Measurements from ENCODE around the gene ALPK1. TPM values are rescaled to one million over a fixed set of nuclear protein-coding genes. Genes with fewer than 3 reads are reported as not detected.

ALPK1 gene
- polyA plus RNA-seq, 1 donor from 2014 or later = 0.10 TPM

DNA sequence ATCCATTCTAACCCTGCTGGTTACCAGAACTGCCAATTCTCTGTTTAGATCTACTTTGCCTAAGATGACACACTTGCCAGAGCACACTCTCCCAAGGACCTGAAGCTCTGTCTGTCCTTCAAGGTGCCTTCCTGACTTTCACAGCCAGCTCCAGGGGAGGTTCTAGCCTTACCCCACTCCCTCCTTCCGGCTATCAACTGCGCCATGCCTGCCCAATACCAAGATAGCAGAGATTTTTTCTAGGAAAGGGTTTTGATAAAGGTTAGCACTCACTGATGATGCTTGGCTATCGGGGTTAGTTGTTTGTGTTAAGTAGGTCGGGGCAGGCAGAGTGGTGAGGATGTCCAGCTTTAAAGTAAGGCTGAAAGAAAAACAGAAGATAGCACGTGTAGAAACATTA, 14.3 kb downstream of the ALPK1 start:
- Histone ChIP-seq H4K20me1 (ENCODE audit: insufficient read depth) (no peaks in the 10 kb centered on the region), H3K4me2 (ENCODE audit: low read length) (no peak overlapping the region), H3K27me3 (ENCODE audit: insufficient read depth, low read depth, low read length) (no peaks in the 10 kb centered on the region), H3K27ac (ENCODE audit: low read length) (no peak overlapping the region), H3K9me2 (ENCODE audit: insufficient read depth, low read length) (no peaks in the 10 kb centered on the region), H2AFZ (ENCODE audit: low read depth, low read length) (no peak overlapping the region), H3K9me3 (ENCODE audit: low read length) (no peaks in the 10 kb centered on the region), H3K36me3 (ENCODE audit: insufficient read depth, low read length) (no peaks in the 10 kb centered on the region), H3K79me2 (replicated peaks; ENCODE audit: insufficient read depth, low read length) (no peaks in the 10 kb centered on the region), H3K4me3 (ENCODE audit: low read length) (no peak overlapping the region), H3K9ac (ENCODE audit: low read length) (no peak overlapping the region), H3F3A (ENCODE audit: insufficient read depth, low read length, poor library complexity, severe bottlenecking) (no peaks in the 10 kb centered on the region)
- TF ChIP-seq, protein P1, sequence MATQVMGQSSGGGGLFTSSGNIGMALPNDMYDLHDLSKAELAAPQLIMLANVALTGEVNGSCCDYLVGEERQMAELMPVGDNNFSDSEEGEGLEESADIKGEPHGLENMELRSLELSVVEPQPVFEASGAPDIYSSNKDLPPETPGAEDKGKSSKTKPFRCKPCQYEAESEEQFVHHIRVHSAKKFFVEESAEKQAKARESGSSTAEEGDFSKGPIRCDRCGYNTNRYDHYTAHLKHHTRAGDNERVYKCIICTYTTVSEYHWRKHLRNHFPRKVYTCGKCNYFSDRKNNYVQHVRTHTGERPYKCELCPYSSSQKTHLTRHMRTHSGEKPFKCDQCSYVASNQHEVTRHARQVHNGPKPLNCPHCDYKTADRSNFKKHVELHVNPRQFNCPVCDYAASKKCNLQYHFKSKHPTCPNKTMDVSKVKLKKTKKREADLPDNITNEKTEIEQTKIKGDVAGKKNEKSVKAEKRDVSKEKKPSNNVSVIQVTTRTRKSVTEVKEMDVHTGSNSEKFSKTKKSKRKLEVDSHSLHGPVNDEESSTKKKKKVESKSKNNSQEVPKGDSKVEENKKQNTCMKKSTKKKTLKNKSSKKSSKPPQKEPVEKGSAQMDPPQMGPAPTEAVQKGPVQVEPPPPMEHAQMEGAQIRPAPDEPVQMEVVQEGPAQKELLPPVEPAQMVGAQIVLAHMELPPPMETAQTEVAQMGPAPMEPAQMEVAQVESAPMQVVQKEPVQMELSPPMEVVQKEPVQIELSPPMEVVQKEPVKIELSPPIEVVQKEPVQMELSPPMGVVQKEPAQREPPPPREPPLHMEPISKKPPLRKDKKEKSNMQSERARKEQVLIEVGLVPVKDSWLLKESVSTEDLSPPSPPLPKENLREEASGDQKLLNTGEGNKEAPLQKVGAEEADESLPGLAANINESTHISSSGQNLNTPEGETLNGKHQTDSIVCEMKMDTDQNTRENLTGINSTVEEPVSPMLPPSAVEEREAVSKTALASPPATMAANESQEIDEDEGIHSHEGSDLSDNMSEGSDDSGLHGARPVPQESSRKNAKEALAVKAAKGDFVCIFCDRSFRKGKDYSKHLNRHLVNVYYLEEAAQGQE (IDR thresholded peaks at IDR 0.05; ENCODE audit: borderline replicate concordance) = no peak
- TF ChIP-seq TAF1 (IDR thresholded peaks at IDR 0.05; ENCODE audit: low read depth) = no peak
- TF ChIP-seq EZH2 (IDR thresholded peaks at IDR 0.05; ENCODE audit: borderline replicate concordance, insufficient read depth, low read length, poor library complexity, severe bottlenecking) = no peak
- no peak for TF ChIP-seq POLR2AphosphoS5 (IDR thresholded peaks at IDR 0.05)
- TF ChIP-seq RAD21 (conservative IDR thresholded peaks at IDR 0.05) = no peak
- TF ChIP-seq, protein P2, sequence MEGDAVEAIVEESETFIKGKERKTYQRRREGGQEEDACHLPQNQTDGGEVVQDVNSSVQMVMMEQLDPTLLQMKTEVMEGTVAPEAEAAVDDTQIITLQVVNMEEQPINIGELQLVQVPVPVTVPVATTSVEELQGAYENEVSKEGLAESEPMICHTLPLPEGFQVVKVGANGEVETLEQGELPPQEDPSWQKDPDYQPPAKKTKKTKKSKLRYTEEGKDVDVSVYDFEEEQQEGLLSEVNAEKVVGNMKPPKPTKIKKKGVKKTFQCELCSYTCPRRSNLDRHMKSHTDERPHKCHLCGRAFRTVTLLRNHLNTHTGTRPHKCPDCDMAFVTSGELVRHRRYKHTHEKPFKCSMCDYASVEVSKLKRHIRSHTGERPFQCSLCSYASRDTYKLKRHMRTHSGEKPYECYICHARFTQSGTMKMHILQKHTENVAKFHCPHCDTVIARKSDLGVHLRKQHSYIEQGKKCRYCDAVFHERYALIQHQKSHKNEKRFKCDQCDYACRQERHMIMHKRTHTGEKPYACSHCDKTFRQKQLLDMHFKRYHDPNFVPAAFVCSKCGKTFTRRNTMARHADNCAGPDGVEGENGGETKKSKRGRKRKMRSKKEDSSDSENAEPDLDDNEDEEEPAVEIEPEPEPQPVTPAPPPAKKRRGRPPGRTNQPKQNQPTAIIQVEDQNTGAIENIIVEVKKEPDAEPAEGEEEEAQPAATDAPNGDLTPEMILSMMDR (IDR thresholded peaks at IDR 0.05; ENCODE audit: poor library complexity, severe bottlenecking) = no peak
- TF ChIP-seq MXI1 (conservative IDR thresholded peaks at IDR 0.05; ENCODE audit: poor library complexity, severe bottlenecking) = no peak
- no peak for TF ChIP-seq SMC3 (conservative IDR thresholded peaks at IDR 0.05; ENCODE audit: poor library complexity)
- TF ChIP-seq EP300 (conservative IDR thresholded peaks at IDR 0.05; ENCODE audit: poor library complexity, severe bottlenecking) = no peak

DNA sequence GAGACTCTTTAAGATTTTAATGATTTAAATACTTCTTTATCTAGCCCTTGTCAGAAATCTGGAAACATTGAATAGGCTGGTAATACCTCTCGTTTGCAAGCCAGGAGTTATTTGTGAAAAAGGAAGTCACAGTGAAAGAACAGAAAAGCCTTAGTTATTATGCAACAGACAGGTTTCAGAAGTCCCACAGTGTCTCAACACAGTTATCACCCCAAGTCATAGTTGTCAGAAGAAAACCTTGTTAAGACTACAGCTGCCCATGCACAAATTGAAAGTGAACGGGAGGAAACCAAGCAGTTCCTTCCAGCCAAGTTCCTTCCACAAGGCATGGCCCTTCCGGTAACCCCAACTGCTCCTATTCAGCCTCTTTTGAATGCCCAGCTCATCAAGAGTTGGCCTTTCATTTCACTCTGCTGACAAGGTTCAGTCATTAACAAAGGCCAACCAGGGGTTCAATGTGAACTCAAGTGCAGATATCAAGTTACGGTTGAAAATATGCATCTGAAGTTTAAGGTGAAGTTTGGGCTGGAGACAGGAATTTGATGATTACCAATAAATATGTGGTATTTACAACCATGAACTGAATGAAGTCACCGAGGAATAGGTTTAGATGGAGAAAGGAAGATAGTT, 15.6 kb downstream of the ALPK1 start:
- Histone ChIP-seq H3K9me3 (ENCODE audit: low read length) (no peaks in the 10 kb centered on the region), H3K9me2 (ENCODE audit: insufficient read depth, low read length) (no peaks in the 10 kb centered on the region), H4K20me1 (ENCODE audit: insufficient read depth) (no peaks in the 10 kb centered on the region), H2AFZ (ENCODE audit: low read depth, low read length) (no peak overlapping the region), H3K4me2 (ENCODE audit: low read length) (no peak overlapping the region), H3F3A (ENCODE audit: insufficient read depth, low read length, poor library complexity, severe bottlenecking) (no peaks in the 10 kb centered on the region), H3K27ac (ENCODE audit: low read length) (no peak overlapping the region), H3K9ac (ENCODE audit: low read length) (no peak overlapping the region), H3K79me2 (replicated peaks; ENCODE audit: insufficient read depth, low read length) (no peaks in the 10 kb centered on the region), H3K27me3 (ENCODE audit: insufficient read depth, low read depth, low read length) (no peaks in the 10 kb centered on the region), H3K4me3 (ENCODE audit: low read length) (no peak overlapping the region), H3K36me3 (ENCODE audit: insufficient read depth, low read length) (no peaks in the 10 kb centered on the region)
- TF ChIP-seq, protein P1 (IDR thresholded peaks at IDR 0.05; ENCODE audit: borderline replicate concordance) = no peak
- no peak for TF ChIP-seq EZH2 (IDR thresholded peaks at IDR 0.05; ENCODE audit: borderline replicate concordance, insufficient read depth, low read length, poor library complexity, severe bottlenecking)

Data from neural cell (in vitro differentiated cells).